Activated CD4-positive, alpha-beta T cell treated with anti-CD3 and anti-CD28 coated beads, Interleukin-2, amount 50 U/mL, for 1 hour (primary cell): ENCODE results near the gene FLRT2.

ENCODE experiments used
- DNase-seq: peaks from one replicate; pipeline ENCODE4 v3.0.0-alpha.2; 2020

Gene FLRT2

GRCh38 chr14:85675957-85676356, 146.0 kb downstream of the FLRT2 start:
- DNase-seq, result no peak

- no peak for DNase-seq
Observed at GRCh38 chr14:85686908-85687307, 157.0 kb downstream of the FLRT2 start.

- DNase-seq, result no peak
Observed at GRCh38 chr14:85687456-85687855, 157.5 kb downstream of the FLRT2 start.

- DNase-seq, result no peak
Observed at GRCh38 chr14:85688006-85688405, 158.1 kb downstream of the FLRT2 start.

DNA sequence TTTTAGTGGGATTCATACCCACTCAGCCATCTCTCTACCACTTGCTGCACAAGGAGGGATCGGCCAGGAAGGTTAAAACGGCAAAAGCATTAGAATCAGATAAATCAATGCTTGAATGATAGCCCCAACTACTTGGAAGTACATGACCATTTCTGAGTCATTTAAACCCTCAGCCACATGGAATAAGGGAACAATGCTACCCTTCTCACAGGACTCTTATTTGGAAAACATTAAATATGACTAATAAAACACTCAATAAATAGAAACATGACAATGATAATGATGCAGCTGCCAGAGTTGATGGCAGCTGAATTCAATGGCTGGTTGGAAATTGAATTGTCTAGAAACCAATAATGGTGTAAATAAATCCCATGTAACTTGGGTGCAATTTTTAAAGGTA, 165.4 kb downstream of the FLRT2 start:
- DNase-seq, result no peak

DNA sequence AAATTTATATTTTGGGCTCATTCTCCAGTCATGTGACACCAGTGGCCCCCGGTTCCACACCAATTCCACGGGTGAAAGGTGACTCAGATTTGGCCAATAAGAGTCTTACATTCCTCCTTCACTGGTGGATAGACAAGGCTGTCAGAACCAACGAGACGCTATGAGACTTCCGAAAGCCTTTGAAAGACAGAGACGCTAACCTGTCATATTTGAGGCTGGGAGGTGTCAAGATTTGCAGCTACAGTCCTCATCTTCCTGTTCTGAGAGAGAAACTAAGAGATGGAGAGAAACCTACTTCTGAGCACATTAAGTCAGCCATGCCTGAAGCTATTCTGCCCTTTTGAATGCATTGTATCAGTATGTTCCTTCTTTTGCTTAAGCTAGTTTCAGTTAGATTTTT, 171.2 kb downstream of the FLRT2 start:
- no peak for DNase-seq

- no peak for DNase-seq
Observed at GRCh38 chr14:85701763-85702162, 171.8 kb downstream of the FLRT2 start.

- DNase-seq, result no peak
Observed at GRCh38 chr14:85702191-85702590, 172.2 kb downstream of the FLRT2 start.

DNA sequence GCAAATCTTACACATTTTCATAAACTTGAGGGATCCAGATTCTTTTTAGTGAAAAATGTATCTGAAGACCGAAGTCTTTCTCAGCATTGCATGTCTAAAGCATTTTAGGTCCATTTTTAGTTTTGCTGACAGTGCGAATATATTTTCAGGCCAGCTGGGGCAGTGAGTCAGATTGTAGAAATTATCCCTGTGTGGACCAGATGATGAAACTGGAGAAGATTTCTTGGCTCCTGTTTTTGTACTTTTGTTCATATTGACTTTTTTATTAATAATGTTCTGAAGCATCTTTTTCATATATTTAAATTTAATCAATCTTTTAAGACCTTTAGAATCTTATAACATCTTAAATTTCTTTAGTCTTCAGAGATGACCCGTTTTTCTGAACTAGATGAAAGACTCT, 173.1 kb downstream of the FLRT2 start:
- no peak for DNase-seq
